Measurements from ENCODE around the gene NELFA.
"Not testable (repeated sequence)": the region's sequence is repeated elsewhere in the genome, so short reads cannot be mapped to it uniquely, and the experiment has no call there.

The NELFA gene

DNA sequence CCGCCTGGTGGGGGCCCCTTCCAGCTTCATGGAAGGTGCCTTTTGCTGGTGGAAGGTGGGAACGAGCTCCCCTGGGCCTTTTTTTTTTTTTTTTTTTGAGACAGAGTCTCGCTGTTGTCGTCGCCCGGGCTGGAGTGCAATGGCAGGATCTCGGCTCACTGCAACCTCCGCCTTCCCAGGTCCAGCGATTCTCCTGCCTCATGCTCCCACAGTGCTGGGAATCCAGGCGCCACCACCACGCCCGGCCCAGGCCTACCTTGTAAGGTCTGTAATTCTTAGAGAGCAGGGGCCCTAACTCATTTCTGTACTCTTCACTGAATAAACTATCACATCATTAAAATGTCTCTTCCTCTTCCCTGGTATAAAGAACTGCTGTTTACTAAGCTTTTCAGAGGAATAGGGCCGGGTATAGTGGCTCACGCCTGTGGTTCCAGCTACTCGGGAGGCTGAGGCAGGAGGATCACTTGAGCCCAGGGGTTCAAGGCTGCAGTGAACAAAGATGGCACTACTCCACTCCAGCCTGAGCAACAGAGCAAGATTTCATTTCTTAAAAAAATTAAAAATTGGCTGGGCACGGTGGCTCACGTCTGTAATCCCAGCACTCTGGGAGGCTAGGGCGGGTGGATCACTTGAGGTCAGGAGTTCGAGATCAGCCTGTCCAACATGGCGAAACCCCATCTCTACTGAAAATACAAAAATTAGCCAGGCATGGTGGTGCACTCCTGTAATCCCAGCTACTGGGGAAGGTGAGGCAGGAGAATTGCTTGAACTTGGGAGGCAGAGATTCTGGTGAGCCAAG, 14.9 kb downstream of the NELFA start:
- not testable (repeated sequence) for DNase-seq

DNA sequence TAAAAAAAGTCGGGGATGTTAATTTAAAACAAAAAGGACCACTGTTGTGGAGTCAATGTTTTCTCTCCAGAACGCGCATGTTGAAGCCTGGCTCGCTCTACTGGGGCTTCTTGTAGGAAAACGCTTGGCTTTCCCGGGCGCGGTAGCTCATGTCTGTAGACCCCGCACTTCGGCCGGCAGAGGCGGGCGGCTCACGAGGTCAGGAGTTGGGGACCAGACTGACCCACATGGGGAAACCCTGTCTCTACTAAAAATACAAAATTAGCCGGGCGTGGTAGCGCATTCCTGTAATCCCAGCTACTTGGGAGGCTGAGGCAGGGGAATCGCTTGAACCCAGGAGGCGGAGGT, 15.6 kb downstream of the NELFA start:
- no peak for DNase-seq

DNA sequence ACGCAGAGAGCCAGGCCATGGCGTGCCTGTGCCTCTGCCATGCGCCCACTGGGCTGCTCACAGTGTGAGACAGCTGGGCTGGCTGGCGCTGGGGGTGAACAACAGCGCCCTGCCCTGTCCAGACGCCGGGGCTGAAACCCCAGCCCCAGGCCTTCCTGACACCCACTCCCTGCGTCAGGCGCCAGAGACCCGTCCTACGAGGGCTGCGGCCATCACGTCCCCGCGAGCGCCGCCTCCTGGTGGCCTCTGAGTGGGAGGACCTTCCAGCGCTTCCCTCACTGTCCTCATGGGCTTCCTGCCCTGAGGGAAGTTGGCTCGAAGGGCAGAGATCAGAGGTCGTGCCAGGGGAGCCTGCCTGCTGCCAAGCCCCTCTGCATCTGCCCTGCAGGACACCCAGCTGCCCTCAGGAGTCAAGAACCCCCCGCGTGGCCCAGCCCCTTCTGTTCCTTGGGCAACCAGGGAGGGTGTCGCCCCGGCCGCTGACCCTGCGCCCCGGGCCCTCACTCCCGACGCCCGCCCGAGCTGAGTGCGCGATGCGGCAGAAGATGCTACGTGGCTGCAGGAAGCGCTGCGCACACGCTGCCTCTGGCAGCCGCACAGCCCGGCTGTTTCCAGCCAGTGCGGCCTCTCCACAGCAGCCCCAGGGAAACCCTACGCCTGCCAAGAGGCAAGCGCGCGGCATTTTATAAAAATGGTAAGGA, 16.2 kb downstream of the NELFA start:
- no peak for DNase-seq

DNA sequence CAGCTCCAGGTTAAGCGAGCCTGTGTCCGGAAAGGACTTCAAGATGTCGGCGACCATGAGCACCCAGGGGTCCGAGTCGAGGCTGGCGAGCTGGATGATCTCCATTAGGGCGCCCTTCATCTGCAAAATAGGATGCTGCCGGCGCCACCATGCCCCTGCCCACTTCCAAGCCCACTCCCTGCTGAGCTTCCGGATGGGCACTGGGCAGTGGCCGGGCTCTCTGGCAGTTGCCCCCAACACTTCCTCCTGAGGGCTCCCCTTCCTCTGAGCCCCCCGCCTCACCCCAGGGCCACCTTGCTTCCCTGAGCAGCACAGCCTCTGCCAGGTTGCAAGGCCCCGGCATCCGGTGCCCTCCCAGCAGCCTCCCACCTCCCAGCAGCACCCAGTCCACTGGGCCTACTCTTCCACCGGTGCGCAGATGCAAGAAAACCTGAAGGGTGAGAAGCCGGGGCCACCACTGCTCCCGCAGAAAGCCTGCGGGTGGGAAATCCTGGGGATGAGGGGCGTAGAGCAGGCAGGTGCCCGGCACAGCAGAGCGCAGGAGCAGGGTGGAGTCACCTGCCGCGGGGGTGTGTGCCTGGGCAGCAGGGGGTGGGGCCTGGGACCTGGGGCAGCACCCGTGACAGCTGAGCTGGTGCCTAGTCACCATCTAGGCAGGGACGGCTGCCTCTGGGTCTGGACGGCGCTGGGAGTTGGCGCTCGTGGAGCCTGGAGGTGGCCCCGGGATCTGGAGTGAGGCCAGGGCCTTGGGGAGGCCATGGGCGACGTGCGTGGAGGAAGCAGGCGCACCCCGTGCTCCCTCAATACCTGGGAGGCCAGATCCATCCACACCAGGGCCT, 17.0 kb downstream of the NELFA start:
- no peak for DNase-seq

DNA sequence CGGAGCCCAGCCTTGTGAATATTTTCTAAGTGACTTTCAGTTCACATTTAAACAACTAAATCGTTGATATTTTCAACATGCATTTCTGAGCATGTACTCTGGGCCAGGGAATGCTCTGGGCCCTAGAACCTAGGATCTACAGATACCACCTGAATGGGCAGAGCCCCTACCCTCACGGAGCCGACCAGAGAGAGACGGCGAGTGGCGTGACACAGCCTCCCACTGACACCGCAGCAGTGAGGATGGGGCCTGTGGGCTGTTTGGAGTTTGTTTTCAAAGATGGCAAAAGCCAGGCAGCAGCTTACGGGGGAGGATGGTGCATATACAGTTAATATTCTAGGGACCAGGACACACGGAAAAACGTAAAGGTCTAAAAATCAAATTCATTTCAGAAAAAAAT, 17.7 kb downstream of the NELFA start:
- DNase-seq: no peak

DNA sequence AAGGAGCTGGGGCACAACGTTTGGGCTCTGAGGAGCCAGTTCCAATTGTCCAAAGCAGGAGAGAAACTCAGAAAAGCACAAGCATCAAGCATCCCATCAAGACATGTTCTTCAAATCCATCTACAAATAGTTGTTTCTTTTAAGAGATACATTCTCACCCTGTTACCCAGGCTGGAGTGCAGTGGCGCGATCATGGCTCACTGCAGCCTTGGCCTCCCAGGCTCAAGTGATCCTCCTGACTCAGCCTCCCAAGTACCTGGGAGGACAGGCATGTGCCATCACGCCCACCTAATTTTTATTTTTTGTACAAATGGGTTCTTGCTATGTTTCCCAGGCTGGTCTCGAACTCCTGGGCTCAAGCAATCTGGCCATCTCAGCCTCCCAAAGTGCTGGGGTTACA, 18.1 kb downstream of the NELFA start:
- DNase-seq: no peak

DNA sequence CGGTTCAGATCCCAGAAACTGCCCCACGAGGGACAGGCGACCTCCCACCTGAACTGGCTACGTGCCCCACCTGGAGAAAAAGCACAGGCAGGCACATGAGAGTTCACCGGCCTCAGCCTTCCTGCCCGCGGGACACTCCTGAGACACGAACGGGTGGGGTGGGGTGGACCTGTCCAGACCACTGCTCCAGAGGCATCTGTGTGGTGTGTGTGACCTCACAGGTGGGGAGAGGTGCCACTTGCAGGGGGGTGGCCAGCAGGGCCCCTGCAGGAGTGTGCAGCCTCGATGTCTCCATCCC, 18.5 kb downstream of the NELFA start:
- no peak for DNase-seq

DNA sequence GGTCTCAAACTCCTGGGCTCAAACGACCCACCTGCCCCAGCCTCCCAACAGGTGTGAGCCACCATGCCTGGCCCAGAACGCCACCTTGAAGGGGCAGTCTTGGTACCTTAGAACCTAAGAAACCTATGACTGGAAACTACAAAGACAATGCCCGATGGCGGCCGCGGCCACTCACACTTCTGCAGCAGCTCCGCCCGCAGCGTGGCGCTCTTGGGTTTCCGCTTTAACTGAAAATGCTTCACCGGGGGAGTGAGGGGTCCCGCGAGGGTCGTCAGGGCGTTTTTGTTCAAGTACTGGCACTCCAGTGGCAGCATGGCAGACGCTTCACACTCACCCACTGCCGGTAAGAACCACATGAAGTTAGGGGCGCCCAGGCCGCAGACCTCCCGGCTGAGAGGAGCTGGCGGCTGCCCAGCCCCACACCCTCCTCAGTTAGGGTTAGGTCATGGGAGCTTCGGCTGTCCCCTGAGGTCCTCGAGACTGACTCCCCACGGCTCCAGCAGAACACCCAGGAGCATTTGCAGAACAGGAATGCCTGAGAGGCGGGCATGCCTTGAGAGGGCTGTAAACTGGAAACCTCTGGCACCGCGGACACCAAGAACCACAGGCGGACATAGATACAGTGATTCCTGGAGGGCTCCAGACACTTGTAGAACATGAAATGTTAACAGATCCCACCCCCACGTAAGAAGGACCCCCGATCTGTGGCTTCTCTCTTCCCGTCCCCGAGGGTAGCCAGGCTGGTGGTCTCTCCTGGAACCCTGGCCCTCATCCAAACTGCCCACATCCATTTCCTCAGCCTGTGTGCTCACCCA, 19.0 kb downstream of the NELFA start:
- DNase-seq: no peak

DNA sequence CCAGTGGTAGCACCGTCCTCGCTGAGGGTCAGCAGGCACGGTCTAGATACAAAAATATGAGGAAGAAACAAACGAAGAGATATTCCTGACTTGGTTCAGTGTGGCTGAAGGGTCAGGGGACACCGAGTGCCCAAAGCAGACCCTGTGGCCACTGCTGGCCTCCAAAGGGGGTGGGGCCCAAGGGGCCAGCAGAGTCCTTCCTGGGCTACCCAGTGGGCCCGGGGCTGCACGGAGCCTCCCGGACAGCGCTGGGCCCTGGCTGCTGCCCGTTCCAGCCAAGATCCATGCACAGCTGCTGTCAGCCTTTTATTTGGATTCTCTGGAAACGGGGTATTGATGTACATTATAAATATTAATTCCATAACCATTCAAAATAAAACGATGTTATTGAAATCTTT, 20.4 kb downstream of the NELFA start:
- DNase-seq: no peak

DNA sequence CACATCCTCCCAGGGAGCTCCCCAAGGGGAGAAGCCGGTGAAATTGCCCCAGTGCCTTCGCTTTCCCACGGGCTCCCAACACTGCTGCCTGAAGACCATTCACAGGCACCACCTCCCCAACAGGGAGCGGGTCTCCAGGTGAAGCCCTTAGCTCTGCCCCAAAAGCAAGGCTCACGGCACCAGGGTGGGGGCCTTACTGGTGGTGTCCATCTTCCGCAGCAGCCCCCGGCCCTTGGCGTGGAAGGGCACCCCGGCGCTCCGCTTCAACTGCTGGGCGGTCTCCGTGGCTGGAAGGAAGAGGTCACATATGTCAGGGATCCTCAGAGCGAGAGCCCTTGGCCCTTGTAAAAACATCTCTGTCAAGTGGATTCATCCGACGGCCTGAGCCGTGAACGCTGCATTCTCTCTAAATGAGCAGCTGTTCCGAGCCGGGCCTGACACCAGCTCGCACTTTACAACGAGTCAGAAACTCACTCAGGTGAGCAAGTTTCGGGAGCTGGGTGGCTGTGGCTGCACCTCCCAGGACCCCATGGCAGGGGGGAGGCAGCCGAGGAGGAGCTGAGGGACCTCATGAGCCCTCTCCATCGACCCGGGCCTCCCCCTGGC, 20.9 kb downstream of the NELFA start:
- DNase-seq: no peak

DNA sequence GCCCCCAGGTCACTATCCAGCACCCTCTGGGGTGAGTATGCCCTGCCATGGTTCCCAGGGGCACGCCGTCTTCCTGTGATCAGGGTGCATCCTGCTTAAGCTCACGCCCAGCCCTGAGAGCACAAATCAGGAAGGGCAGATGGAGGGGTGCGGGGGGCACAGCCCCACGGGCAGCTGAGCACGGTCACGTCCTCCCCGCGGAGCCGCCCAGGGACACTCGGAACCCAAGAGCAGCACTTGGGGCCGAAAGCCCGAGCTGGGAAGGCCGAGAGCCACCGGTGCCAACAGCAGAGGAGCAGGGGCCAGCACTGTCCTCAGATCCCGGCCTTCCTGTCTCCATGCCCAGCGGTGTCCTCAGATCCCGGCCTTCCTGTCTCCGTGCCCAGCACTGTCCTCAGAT, 21.5 kb downstream of the NELFA start:
- DNase-seq: no peak

DNA sequence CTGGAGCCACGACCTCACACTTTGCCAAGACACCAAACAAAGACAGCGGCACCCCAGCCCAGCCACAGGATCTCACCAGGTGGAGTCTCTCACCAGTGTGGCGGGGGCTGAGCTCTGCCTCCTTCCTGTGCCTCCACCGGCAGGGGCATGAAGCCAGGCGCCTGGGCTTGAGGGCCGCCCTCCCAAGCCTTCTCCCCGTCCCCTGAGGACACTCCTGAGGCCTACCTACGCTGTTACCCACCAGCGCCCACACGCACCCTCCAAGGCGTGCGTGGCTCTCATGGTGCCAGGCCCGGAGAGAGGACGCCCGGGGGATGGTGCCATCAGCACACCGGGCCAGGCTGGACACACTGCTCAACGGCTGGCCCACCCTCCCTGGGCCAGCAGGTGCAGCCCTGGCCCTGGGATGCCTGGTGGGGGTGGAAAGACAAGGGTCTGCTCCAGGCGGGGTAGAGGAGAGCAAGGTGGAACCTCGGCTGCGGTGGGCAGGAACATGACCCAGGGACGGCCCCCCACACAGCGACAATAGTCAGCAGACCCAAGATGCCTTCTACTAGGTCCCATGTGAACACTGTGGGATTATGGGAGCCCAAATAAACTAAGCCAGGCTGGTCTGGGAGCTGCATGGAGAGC, 22.1 kb downstream of the NELFA start:
- no peak for DNase-seq

DNA sequence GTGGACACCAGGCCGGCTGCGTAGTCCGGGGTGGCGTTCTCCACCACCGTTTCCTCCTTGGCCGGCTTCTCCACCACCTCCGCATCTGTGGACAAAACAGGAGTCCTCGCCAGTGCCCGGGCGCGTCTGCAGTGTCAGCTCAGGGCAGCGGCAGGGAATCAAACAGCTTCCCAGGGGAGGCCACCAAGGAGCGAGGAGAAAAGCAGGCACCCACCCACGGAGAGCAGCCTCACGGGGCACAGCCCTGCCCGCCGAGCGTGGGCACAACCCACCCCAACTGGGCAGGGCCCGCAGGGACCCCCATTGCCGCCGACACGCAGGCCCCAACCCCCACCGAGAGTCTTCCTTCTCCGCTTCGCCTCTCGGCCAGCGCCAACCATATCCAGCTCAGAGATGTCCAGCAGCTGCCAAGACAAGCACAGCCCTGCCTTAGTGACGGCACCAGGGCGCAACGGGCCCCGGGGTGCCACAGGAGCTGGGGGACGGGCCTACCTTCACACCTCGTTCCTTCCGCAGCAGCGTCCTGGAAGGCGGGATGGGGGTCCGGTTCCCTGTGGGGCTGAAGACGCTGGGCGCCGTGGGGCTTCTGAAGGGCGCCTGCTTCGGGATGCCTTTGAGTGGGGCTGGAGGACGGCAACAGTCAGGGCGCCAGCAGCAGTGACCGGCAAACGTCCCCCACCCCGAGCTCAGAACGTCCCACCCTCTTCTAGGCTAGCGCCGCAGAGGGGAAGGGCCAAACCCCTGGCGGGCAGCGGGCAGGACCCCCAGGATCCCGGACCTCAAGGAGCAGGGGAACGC, 22.8 kb downstream of the NELFA start:
- DNase-seq: peak; percentile 52

DNA sequence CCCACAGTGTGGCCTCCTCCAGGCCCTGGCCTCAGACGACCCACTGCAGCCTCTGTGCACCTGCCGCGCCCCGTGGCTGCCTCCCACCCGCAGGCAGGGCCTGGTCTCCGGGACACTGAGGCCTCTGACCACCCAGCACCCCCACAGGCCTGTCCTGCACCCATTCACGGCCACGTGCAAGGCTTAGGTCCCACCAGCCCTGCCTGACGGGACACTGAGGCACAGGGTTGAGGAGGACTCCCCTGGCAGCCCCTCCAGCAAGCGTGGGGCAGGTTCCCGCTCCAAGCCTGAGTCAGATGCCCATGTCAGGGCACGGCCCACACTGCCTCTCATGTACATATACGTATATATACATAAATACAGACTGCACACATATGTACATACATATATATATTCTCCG, 23.5 kb downstream of the NELFA start:
- DNase-seq: no peak

DNA sequence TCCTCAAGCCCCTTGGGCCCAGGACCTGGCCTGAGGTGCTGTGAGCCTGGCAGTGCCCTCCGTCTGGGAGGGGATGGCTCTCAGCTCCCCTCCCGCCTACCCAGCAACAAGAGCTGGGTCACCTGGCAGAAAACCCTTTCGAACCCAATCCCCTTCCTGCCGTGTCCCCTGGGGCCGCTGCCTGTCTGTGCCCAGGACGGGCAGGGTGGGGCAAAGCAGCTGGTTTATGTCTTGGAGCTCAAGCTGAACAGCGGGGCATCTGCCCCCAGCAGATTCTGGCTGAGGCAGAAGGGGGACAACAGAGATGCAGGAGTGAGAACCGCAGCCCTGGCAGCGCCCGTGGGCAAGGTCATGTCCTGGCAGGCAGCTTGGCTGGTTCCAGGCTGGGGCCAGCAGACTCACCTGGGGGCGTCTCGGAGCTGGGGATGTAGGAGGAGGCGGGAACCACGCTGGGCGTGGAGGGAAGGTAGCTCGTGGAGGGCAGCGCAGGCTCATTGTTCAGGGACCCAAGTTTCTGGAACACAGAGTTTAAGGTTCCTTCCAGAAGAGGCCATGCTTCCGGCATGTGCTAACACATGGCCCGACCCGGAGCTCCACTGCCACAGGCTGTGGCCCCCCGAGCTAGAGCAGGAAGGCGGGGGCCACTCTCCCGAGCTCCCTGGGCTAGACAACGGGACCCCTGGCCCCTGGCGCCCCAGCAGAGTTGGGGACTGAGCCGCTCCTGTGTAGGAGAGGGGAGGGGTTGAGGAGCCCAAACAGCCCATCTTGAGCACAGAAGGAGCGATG, 24.2 kb downstream of the NELFA start:
- DNase-seq: no peak

DNA sequence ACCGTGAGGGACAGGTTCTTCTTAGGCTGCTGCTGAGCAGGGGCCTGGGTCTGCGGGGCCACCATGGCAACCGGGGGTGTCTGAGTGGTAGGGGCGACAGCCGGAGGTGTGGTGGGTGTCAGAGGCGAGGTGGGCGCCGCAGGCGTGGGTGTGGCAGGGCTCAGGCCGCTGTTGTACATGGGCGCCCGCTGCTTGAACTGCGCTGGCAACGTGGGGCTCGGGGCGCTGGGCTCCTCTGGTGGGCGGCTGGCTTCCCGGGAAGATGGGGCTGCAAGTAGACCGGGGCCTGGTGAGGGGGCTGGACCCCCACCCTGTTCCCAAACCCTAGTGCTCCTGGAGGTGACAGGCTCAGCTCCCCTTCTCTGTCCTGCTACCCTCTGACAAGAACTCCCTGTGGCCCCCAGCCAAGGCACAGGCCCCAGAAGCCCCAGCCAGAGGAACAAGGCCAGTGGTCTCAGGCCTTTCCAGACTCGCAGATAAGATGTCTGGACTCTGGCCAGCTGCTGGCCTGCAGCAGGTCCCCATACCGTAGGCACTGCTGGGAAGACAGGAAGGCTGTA, 24.8 kb downstream of the NELFA start:
- DNase-seq: no peak

DNA sequence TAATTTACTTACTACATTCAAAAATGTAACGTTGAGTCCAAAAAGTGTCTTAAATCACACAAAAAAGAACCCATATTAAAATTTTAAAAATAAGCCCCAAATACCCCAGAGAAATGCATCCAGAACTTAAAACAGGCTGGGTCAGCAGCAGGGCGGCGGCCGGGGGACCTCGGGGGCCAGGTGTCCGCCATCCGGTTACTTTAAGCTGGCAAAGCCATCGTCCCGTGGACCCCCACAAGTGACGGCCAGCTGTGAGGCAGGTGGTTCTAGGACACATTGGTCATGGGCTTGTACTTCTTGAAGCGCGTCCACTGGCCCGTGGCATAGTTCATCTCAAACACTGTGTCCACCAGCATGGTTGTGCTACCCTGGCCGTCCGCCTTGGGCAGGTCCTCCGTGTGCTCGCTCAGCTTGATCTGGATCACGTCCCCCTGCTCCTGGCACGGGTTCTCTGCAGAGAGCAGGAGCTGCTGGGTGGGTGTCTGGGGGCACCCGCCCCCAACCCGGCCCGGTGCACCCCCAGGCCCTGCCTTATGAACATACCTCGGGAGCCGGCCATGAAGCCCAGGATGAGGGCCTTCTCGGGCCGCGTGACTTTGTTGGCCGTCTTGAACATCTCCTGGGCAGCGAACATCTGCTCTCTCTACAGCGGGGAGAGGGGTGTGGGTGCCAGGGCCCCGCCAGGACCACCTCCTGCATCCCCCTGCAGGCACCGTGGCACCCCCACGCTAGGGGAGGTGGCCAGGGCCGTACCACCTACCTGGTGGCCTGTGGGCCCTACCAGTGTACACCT, 25.5 kb downstream of the NELFA start:
- no peak for DNase-seq

DNA sequence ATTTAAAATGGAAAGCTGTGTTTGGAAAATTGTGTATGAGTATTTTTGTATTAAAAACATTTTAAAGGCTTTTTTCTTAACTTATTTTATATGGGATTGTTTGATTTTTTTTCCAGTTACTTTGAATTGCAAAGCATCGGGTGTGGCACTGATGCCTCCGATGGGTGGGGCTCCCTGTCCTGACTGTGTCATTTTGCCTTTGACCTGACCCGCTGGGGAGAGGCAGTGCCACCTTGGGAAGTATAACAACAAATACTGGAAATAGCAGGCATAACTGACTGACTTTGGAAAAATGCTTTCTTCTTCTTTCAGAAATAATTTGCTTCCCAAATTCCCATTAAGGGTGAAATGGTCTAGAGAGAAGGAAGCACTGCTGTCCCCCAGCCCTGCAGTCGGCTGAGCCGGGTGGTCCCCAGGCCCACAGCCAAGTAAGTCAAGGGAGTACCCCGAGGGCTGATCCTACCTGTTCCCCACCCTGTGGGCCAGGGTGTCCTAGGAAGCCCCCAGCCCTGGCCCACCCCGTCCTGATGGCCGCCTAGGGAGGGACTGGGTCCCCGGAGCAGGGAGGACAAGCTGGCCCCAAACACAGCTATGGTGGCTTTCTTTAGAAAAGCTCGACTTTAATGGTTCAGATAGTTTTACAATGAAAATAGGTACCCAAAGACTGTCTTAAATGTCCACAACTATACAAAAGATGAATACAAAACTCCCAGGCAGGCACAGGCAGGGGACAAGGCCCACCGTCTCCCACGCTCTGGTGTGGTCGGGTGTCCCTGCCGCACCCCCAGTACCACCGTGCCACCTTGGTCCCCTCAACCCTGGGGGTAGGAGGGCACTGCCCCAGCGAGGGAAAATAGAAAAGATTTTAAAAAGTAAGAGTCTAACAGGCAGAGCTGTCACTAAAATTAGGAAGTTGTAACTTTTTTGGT, 26.4 kb downstream of the NELFA start:
- DNase-seq: peak; percentile 54
